Panc1 (cell line): ENCODE measurements around the gene FAM219B. TPM values are rescaled to one million over a fixed set of nuclear protein-coding genes. Genes with fewer than 3 reads are reported as not detected.

Source experiments
- ATAC-seq: fragments of 200-7000 bp; cut with Tn5 transposase; 2 replicates; pipeline ENCODE4 v1.9.1; 2020; ENCODE audit warnings: mild to moderate bottlenecking, moderate library complexity
- BruUV-seq: library from RNA; stranded (reverse); fragments of 400-500 nt; replicated peaks from 2 replicates; lab custom pipeline; 2021; lab: Mats Ljungman, UMichigan
- CTCF ChIA-PET: fragments of 300-600 bp; sonication (Branson Sonifier 250); formaldehyde crosslinking; loops from one replicate; lab custom pipeline; 2022; ENCODE audit warnings: antibody characterized with exemption; lab: Charles Lee
- POLR2A ChIA-PET: fragments of 300-600 bp; sonication (Branson Sonifier 250); formaldehyde crosslinking; loops from one replicate; lab custom pipeline; 2022; ENCODE audit warnings: antibody characterized with exemption; lab: Charles Lee
- DNase-seq: peaks from one replicate; pipeline ENCODE4 v3.0.0-alpha.2; 2010; ENCODE audit warnings: low read depth, low spot score
- H3K27ac ChIP-seq: 2 replicates; pipeline ENCODE4 v1.5.1; 2011; ENCODE audit warnings: mild to moderate bottlenecking, low read length, inconsistent platforms
- H3K27me3 ChIP-seq: fragments of 200-500 bp; sonication (Bioruptor generic); 2 replicates; pipeline ENCODE4 v1.6.0; 2014; ENCODE audit warnings: low read length, inconsistent platforms; ENCODE audit not compliant: control insufficient read depth, insufficient read depth
- H3K36me3 ChIP-seq: fragments of 200-500 bp; sonication (Bioruptor generic); 2 replicates; pipeline ENCODE4 v1.5.1; 2014; ENCODE audit warnings: inconsistent platforms, mild to moderate bottlenecking, low read length, moderate library complexity; ENCODE audit not compliant: control insufficient read depth, insufficient read depth
- H3K4me1 ChIP-seq: 2 replicates; pipeline ENCODE4 v1.5.1; 2011; ENCODE audit warnings: inconsistent platforms, mild to moderate bottlenecking, low read length, moderate library complexity; ENCODE audit not compliant: control insufficient read depth, insufficient read depth
- H3K4me3 ChIP-seq, 2 experiments: 2 replicates each; pipeline ENCODE4 v1.5.1; 2011 to 2012; ENCODE audit warnings: low read depth in 2 of 2, low read length in 2 of 2, mild to moderate bottlenecking in 2 of 2, inconsistent platforms in 1 of 2, moderate library complexity in 1 of 2
- H3K9me3 ChIP-seq: fragments of 200-500 bp; sonication (Bioruptor generic); 2 replicates; pipeline ENCODE4 v1.5.1; 2014; ENCODE audit warnings: low read depth, mild to moderate bottlenecking, inconsistent platforms, low read length, moderate library complexity; ENCODE audit not compliant: control insufficient read depth, insufficient read depth
- CTCF ChIP-seq: fragments of 450-650 bp; IDR thresholded peaks from 2 replicates; pipeline ENCODE4 v1.5.1; 2017; ENCODE audit warnings: mild to moderate bottlenecking
- POLR2AphosphoS5 ChIP-seq: IDR thresholded peaks from 2 replicates; pipeline ENCODE4 v1.6.1; 2012; ENCODE audit warnings: mild to moderate bottlenecking, low read depth, low read length, moderate library complexity
- SIN3A ChIP-seq: IDR thresholded peaks from 2 replicates; pipeline ENCODE4 v1.6.1; 2012; ENCODE audit warnings: low read depth, mild to moderate bottlenecking, low read length, moderate library complexity, borderline replicate concordance; ENCODE audit not compliant: insufficient read depth
- TCF7L2 ChIP-seq: IDR thresholded peaks from 2 replicates; pipeline ENCODE4 v1.6.1; 2011; ENCODE audit warnings: mild to moderate bottlenecking, low read depth, low read length, inconsistent platforms
- in situ Hi-C: cut with HindIII; loops from 2 replicates; pipeline ENCODE4 v1.10.0; 2016; ENCODE audit warnings: low sequenced_read_pairs, low pct_unique_long_range_greater_than_20kb
- intact Hi-C: fragments of 100-400 bp; cut with micrococcal nuclease; formaldehyde crosslinking; loops from one replicate; pipeline ENCODE4 v1.10.0; 2022; ENCODE audit not compliant: unreplicated experiment
- total RNA-seq: library from RNA; stranded (reverse); gene quantifications from one replicate; pipeline ENCODE4 v1.2.1, GENCODE V29; 2021; ENCODE audit not compliant: unreplicated experiment
- TF ChIP-seq, protein P1 (sequence below), 2 experiments: IDR thresholded peaks; 2 replicates each; pipeline ENCODE4 v1.6.1; 2011 to 2012; ENCODE audit warnings: low read depth in 2 of 2, control low read depth in 1 of 2, low read length in 1 of 2, mild to moderate bottlenecking in 1 of 2, moderate library complexity in 1 of 2; ENCODE audit not compliant: insufficient read depth in 1 of 2

Gene FAM219B
- total RNA-seq, 1 experiment from 2014 or later = 68.6 TPM

DNA sequence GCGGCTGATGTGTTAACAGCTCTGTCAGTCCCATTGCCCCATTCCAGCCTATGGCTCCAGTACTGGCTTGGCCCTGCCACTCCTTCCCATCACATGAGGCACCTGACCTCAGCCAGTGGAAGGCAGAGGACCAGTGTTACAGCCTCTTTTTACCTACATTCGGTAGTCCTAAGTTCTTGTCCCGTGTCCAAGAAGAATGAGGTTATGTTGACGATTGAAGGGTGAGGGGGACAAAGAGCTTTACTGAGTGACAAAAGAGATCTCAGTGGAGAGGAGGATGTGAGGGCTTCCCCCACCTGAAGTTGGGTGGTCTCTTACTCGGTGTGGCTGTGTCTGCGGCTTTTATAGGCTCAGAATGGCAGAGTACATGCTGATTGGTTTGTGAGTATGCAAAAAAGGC is 24.1 kb downstream of the FAM219B start:
- in situ Hi-C loops = no loop called here
- no TSS peak for BruUV-seq
- H3K4me3 ChIP-seq = no peak overlapping the region
- no peaks in the 10 kb centered on the region for H3K27me3 ChIP-seq
- ATAC-seq (no peak), DNase-seq (no peak)
- ChIA-PET CTCF (no interaction called here), POLR2A (no interaction called here)
- H3K4me1 ChIP-seq = no peaks in the 10 kb centered on the region
- H3K27ac ChIP-seq = no peak overlapping the region
- no peaks in the 10 kb centered on the region for H3K9me3 ChIP-seq
- TF ChIP-seq SIN3A = no peak
- no peak for TF ChIP-seq CTCF
- TF ChIP-seq, protein P1, sequence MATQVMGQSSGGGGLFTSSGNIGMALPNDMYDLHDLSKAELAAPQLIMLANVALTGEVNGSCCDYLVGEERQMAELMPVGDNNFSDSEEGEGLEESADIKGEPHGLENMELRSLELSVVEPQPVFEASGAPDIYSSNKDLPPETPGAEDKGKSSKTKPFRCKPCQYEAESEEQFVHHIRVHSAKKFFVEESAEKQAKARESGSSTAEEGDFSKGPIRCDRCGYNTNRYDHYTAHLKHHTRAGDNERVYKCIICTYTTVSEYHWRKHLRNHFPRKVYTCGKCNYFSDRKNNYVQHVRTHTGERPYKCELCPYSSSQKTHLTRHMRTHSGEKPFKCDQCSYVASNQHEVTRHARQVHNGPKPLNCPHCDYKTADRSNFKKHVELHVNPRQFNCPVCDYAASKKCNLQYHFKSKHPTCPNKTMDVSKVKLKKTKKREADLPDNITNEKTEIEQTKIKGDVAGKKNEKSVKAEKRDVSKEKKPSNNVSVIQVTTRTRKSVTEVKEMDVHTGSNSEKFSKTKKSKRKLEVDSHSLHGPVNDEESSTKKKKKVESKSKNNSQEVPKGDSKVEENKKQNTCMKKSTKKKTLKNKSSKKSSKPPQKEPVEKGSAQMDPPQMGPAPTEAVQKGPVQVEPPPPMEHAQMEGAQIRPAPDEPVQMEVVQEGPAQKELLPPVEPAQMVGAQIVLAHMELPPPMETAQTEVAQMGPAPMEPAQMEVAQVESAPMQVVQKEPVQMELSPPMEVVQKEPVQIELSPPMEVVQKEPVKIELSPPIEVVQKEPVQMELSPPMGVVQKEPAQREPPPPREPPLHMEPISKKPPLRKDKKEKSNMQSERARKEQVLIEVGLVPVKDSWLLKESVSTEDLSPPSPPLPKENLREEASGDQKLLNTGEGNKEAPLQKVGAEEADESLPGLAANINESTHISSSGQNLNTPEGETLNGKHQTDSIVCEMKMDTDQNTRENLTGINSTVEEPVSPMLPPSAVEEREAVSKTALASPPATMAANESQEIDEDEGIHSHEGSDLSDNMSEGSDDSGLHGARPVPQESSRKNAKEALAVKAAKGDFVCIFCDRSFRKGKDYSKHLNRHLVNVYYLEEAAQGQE (IDR thresholded peaks at IDR 0.05; ENCODE audit: insufficient read depth in 1 of 2, low read depth in 2 of 2, low read length in 1 of 2) = no peak
- no peak for TF ChIP-seq POLR2AphosphoS5
- no peak for TF ChIP-seq TCF7L2
- H3K36me3 ChIP-seq = no peaks in the 10 kb centered on the region
- intact Hi-C loops = no loop called here

- H3K27ac ChIP-seq = no peak overlapping the region
- POLR2A ChIA-PET = no interaction called here
These were observed 28.4 kb downstream of the FAM219B start for GRCh38 chr15:74878273-74878672.

More at GRCh38 chr15:74878273-74878672, 28.4 kb downstream of the FAM219B start:
- H3K27me3 ChIP-seq = no peaks in the 10 kb centered on the region
- CTCF ChIA-PET = interaction anchor here (0.5 to 0.6 kb wide), 2 partner anchors 13 to 51 kb away, joined by 3 to 6 read pairs; no protein-coding TSS in a partner anchor
- no peaks in the 10 kb centered on the region for H3K9me3 ChIP-seq
- H3K4me3 ChIP-seq = no peak overlapping the region
- TF ChIP-seq POLR2AphosphoS5 = no peak
- TF ChIP-seq, protein P1 (IDR thresholded peaks at IDR 0.05; ENCODE audit: insufficient read depth in 1 of 2, low read depth in 2 of 2, low read length in 1 of 2) = no peak
- TF ChIP-seq TCF7L2 = no peak
- TF ChIP-seq CTCF = no peak
- TF ChIP-seq SIN3A = no peak
- no peaks in the 10 kb centered on the region for H3K36me3 ChIP-seq
- H3K4me1 ChIP-seq = no peaks in the 10 kb centered on the region
- in situ Hi-C loops = no loop called here
- BruUV-seq = no TSS peak
- intact Hi-C loops = no loop called here
- no peak for DNase-seq
- no peak for ATAC-seq
